NCI-H82 treated with DMSO at 0.1 percent for 48 hours (cell line): ENCODE results near the gene STON1.
A peak's percentile ranks its signal among the peaks of the same experiment; 100 is the strongest.
"Not testable (repeated sequence)": the region's sequence is repeated elsewhere in the genome, so short reads cannot be mapped to it uniquely, and the experiment has no call there.

Experiments used
- DNase-seq: peaks from one replicate; lab custom pipeline; 2025; ENCODE audit not compliant: unreplicated experiment; lab: John Stamatoyannopoulos, UW

The STON1 gene

DNA sequence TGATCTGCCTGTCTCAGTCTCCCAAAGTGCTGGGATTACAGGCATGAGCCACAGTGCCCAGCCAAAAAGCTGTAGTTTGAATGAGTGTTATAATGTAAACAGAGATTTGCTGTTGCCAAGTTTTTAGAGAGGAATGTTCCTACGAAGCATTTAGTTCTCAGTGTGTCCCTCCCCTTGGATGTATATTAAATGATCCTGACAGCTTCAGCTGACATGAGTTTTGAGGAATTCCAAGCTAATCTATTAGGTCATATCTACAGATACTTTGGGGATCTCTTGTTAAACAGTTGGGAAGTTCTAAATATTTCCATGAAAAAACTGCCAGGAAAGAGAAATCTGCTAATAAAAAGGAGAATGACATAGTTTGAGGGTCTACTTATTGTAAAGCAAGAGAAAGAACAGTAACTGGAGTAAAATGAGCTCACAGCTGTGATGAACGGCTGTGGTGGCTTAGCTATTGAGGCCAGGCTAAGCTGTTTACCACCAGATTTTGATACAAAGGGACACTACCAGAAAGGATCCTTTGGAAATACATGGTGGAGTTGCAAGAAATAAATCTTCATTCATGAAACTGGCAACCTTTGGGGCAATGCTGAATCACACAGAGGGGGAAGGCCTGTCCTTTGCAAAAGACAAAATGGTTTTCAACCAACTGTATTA, 2.6 kb upstream of the STON1 start:
- peak; percentile 36 for DNase-seq

- DNase-seq, result no peak
Observed at GRCh38 chr2:48528431-48528830, 1.5 kb upstream of the STON1 start.

DNA sequence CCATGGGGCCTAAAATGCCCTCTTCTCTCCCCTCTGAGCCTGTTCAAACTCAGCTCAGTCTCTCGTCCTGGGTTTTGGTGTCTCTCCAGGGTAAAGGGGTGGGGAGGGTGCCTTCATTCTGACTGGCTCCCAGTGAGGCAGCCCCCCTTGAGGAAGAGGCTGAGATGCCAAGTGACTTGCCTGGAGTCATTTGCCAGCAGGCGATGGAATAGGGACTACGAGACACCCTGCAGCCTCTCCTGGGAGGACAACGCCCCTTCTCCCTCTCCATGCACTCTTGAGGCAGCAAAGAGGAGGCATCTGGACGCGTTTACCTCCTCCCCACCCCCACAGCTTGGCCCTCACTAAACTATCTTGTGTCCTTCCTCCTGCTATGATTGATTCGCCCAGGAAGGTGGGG, 760 bp upstream of the STON1 start:
- DNase-seq, result peak; percentile 60

DNA sequence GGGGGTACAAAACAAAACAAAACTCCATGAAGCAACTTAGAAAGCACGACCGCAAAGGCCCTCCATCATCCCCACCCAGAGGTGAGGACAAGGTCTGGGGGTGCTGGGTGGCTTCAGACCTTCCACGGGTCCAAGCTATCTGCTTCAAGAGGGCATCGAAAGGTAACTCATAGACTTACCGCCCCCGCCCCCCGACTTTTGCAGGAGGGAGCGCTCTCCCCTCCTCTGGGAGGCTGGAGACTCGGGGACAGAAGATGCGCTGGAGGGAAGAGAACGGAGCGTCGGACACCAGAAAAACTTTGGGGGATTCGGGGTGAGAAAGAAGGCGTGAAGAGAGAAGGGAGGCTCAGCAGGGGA, 300 bp upstream of the STON1 start:
- DNase-seq, result no peak

DNA sequence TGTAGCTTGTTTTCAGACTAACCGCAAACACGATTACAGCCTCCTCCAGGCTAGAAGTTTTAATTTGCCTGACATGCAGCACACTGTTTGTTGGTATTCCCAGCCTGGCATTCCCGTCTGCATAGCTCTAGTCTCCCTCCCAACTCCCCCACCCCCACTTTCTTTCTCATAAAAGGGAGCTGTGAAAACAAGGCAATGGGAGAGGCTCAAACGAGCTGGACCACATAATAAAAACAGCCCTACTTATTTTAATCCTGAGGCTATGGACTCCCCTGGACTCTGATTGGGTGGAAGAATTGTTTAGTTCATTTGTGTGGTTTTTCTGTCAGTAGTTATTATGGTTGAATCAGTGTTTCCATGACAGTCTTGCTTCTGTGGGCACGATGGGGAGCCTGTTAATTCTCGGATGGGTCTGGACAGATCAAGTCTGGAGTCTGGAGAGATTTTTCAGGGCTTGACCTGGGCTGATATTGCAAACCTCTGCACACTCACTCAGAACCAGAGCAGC, 1.2 kb downstream of the STON1 start:
- DNase-seq, result peak; percentile 36

- no peak for DNase-seq
Observed at GRCh38 chr2:48532174-48532573, 2.2 kb downstream of the STON1 start.

DNA sequence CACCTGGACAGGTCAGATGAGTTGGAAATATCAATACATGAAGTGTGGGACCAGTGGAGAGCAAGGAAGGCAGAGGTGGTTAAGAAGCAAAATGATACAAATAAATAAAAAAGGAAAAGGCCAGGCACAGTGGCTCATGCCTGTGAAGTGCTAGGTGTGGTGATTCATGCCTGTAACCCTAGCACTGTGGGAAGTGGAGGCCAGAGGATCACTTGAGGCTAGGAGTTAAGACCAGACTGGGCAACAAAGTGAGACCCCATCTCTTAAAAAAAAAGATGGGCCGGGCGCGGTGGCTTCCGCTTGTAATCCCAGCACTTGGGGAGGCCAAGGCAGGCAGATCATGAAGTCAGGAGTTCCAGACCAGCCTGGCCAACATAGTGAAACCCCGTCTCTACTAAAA, 2.9 kb downstream of the STON1 start:
- no peak for DNase-seq

DNA sequence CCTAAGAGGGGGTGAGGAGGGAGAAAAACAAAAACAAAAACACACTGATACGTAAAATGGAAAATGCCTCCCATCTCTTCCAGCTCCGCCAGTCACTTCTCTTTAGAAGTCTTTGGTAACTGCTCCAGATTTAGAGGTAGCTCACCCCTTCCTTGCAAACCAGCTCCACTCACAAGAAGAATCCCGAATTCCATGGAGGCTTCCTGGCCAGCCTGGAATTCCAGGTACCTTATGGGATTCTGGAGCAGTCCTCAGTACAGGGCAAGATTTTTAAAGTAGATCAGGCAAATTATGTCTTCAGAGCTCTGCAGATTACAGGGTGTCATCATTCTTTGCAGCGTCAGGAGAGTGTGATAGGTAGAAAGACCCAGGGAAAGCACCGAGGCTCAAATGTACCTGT, 4.8 kb downstream of the STON1 start:
- no peak for DNase-seq

GRCh38 chr2:48540237-48540935, 10.4 kb downstream of the STON1 start:
- no peak for DNase-seq

DNA sequence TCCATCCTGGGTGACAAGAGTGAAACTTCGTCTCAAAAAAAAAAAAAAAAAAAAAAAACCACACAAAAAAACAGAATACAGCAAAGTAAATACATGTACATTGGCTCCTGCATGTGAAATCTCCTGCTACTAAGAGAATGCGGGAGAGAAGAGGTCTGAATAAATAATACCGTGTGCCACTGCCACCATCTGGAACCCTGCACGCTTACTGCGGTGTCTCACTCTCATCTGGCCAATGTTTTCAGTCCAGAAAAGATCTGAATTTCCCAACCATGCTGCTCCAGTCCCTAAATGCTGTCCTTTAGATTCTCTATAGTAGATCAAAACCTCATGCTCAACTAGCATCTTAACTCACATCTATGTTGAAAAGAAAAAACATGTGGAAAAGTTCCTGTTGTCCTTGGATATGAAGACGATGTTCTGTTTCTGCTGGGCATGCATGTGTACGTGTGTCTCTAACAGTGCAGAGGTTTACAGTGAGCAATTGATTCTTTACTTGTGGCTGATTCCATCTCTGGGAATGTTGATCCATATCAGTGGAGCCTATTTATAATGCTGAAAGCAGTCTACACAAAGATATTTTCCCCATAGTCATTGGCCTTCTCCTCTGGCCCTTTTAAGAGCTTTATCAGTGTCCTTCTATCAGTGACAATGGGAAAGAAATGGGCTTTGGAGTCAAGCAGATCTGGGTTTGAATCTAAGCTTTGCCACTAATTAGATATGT, 11.9 kb downstream of the STON1 start:
- no peak for DNase-seq

DNA sequence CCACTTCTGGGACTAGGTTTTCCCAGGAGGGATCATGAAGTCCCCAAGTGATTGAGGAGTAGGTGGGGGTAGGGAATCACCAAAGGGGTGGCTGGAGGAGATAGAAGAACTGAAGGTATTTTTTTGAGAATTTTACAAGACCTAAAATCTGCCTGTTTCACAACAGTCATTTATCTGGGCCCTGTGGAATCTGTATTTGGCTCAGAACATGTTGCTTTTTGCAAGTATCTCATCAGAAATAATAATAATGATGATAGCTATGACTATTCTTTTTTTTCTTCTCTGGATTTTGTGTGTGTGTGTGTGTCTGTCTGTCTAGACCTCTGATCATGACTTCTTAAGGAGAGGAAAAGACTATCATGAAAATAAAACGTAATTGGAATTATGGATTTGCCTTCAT, 13.9 kb downstream of the STON1 start:
- DNase-seq, result no peak

DNA sequence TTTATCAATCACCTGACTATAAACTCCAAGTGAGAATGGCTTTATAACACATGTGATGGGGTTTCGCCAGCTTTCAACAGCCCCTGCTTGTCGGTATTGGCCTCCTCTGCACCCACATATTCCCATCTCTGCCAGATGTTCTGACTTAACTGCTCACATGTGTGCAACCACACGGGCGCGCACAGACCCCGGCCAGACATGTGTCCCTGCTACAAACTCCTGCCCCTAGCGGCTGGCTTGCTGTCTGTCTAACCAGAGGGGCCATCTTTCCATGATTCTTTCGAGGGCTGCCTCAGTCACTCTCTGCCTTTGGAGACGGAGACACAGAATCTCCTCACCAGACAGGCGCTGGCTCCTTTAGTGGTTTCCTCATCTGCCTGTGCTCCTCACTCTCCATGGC, 15.3 kb downstream of the STON1 start:
- DNase-seq, result no peak

- DNase-seq, result no peak
Observed at GRCh38 chr2:48548840-48549239, 18.9 kb downstream of the STON1 start.

DNA sequence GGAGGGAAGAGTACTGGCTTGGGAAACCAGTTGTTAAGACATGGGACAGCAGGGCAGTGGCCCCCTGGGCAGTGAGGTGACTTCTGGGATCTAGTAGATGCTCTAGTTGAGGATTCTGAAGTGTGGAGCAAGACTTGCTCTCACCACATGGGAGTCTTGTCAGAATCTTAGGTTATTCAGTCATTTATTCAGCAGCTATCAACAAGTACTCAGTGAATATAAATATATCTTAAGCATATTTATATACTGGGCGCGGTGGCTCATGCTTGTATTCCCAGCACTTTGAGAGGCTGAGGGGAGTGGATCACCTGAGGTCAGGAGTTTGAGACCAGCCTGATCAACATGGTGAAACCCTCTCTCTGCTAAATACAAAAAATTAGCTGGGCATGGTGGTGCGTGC, 20.0 kb downstream of the STON1 start:
- DNase-seq, result no peak

- no peak for DNase-seq
Observed at GRCh38 chr2:48551548-48551947, 21.6 kb downstream of the STON1 start.

DNA sequence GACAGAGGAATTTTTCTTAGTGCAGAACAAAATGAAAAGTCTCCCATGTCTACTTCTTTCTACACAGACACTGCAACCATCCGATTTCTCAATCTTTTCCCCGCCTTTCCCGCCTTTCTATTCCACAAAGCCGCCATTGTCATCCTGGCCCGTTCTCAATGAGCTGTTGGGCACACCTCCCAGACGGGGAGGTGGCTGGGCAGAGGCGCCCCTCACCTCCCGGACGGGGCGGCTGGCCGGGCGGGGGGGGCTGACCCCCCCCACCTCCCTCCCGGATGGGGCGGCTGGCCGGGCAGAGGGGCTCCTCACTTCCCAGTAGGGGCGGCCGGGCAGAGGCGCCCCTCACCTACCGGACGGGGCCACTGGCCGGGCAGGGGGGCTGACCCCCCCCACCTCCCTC, 25.1 kb downstream of the STON1 start:
- not testable (repeated sequence) for DNase-seq

DNA sequence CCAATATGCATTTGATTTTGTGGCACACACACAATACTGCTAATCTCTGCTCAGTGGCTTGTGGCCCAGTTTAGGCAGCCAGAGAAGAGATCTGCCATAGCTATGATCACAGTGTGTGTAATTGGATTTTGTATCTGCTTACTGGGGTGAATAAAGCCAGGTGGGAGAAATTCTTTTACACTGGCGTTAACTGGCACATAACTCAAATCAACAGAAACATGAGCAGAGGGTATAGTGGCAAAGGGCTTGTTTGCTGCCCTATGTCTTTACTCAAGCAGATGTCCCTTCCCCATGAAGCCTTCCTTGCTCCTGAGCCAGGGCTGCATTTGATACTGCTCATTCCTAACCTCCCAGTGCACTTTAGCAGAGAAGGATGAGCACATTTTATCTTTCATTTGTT, 28.5 kb downstream of the STON1 start:
- peak; percentile 33 for DNase-seq

DNA sequence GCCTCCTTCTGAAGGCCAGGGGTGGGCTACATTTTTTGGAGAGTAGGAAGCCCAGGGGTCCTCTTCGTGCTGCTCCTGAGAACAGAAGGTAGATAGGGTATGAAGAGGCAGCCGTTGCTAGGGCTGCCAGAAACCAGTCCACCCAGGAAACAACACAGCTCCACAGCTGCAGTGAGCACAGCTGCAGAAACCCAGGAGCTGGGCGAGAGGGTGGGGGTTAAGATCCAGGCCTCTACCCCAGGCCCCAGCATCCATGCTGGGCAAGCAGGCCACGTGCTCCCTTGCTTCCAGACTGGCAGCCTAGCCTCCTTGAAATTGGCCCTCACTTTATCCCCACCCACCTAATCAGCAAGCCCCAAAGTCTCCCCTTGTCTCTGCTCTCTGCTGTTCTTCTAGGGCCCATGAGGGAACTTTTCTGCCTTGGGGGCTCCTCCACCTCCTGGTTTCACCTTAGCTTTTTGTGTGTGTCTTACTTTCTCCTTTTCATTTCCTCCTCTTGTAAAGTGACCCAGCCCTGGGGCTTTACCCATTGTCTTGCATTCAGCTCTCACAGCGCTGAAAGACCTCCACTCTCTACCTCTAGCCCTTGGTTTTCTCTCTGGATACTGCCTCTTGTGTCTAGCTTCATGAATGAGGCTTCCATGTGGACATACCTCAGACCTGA, 30.7 kb downstream of the STON1 start:
- no peak for DNase-seq

DNA sequence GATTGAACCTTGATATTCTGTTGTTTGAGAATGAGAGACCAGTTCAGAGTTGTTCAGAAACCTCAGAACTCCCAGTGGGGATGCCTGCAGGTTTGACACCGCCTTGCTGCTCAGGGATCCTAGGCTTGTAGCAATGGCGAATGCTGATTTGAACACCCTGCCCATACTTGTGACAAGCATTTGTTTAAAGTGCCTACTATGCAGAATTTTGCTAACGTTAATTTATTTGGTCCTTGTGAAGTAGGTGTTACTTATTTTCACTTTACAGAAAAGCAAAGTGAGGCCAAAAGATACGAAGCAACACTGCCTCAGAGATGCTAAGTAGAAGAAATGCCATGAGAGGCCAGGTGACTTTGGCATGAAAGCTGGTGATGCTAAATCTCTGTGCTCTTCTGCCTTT, 32.3 kb downstream of the STON1 start:
- DNase-seq, result no peak

- DNase-seq, result no peak
Observed at GRCh38 chr2:48566592-48567310, 36.8 kb downstream of the STON1 start.

GRCh38 chr2:48567671-48568070, 37.7 kb downstream of the STON1 start:
- no peak for DNase-seq
